ENCODE results near the gene NCOR1. TPM values are rescaled to one million over a fixed set of nuclear protein-coding genes. Genes with fewer than 3 reads are reported as not detected.

NCOR1 gene
- total and polyA plus RNA-seq, 2 of the 13 experiments (the other 11 are each of a cell fraction or from before 2014, with no cell fraction given) = 57.0 to 71.7 TPM

DNA sequence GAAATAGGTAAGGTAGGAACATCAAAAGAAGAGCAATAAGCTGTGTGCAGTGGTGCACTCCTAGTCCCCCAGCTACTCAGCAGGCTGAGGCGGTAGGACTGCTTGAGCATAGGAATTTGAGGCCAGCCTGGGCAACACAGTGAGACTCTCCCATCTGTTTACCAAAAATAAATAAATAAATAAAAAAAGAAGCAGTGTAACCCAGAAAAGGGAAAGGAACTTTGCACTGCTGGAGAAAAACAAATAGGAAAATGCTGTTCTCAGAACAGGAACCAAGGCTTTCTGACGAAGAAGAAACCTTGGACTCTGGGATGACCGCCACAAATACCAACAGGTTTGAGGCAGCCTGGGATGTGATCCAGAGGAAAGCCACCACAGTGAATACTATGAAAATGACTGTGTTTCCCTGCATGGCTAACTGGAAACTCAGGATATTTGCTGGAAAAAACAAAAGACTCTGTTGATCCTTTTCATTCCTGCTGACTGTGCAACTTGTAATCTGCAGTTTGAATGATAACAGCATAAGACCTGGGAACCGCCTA lies 174.6 kb downstream of the NCOR1 start (continued):
- TF ChIP-seq, protein P1, sequence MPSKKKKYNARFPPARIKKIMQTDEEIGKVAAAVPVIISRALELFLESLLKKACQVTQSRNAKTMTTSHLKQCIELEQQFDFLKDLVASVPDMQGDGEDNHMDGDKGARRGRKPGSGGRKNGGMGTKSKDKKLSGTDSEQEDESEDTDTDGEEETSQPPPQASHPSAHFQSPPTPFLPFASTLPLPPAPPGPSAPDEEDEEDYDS (CRISPR knock-in tag; IDR thresholded peaks at IDR 0.05) = peak; percentile 15; the same call in 1 of the 2 replicates
- TF ChIP-seq FOXP1 (IDR thresholded peaks at IDR 0.05) = peak; percentile 92
- peak; percentile 98 for TF ChIP-seq FOXP1 (CRISPR knock-in tag; IDR thresholded peaks at IDR 0.05)
- TF ChIP-seq ZNF451 (CRISPR knock-in tag; IDR thresholded peaks at IDR 0.05) = no peak
- TF ChIP-seq AHDC1 (CRISPR knock-in tag; IDR thresholded peaks at IDR 0.05; ENCODE audit: borderline replicate concordance) = peak; percentile 60; the same call in 1 of the 2 replicates
- TF ChIP-seq ZNF335 (CRISPR knock-in tag; IDR thresholded peaks at IDR 0.05) = no peak
- peak; percentile 35 to 68; a peak in 2 of 4 replicates for TF ChIP-seq EP300 (IDR thresholded peaks at IDR 0.05; ENCODE audit: low read depth in 2 of 2, low read length in 2 of 2)
- no peak for TF ChIP-seq EP300 (CRISPR knock-in tag; IDR thresholded peaks at IDR 0.05; ENCODE audit: borderline replicate concordance)
- TF ChIP-seq, protein P2, sequence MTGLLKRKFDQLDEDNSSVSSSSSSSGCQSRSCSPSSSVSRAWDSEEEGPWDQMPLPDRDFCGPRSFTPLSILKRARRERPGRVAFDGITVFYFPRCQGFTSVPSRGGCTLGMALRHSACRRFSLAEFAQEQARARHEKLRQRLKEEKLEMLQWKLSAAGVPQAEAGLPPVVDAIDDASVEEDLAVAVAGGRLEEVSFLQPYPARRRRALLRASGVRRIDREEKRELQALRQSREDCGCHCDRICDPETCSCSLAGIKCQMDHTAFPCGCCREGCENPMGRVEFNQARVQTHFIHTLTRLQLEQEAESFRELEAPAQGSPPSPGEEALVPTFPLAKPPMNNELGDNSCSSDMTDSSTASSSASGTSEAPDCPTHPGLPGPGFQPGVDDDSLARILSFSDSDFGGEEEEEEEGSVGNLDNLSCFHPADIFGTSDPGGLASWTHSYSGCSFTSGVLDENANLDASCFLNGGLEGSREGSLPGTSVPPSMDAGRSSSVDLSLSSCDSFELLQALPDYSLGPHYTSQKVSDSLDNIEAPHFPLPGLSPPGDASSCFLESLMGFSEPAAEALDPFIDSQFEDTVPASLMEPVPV (CRISPR knock-in tag; IDR thresholded peaks at IDR 0.05) = no peak
- 0 out of 2 replicates have a peak, but pooled peaks have one; percentile 19 for TF ChIP-seq ZNF556 (CRISPR knock-in tag; IDR thresholded peaks at IDR 0.05; ENCODE audit: borderline replicate concordance)
- peak; percentile 47; the same call in 1 of the 2 replicates for TF ChIP-seq ZBTB7B (CRISPR knock-in tag; IDR thresholded peaks at IDR 0.05)
- peak; percentile 80 for TF ChIP-seq HMG20A (CRISPR knock-in tag; IDR thresholded peaks at IDR 0.05; ENCODE audit: borderline replicate concordance)
- TF ChIP-seq SOX6 (IDR thresholded peaks at IDR 0.05) = no peak
- TF ChIP-seq SOX6 (CRISPR knock-in tag; IDR thresholded peaks at IDR 0.05) = peak; percentile 68
- no peak for TF ChIP-seq U2AF2 (IDR thresholded peaks at IDR 0.05; ENCODE audit: low read depth, low read length)
- peak; percentile 55; the same call in 1 of the 2 replicates for TF ChIP-seq PHF21A (CRISPR knock-in tag; IDR thresholded peaks at IDR 0.05)
- TF ChIP-seq ZNF264 (CRISPR knock-in tag; IDR thresholded peaks at IDR 0.05) = peak; percentile 83; the same call in 1 of the 2 replicates
- TF ChIP-seq SALL1 (CRISPR knock-in tag; IDR thresholded peaks at IDR 0.05) = peak; percentile 19; the same call in 1 of the 2 replicates
- TF ChIP-seq, protein P3, sequence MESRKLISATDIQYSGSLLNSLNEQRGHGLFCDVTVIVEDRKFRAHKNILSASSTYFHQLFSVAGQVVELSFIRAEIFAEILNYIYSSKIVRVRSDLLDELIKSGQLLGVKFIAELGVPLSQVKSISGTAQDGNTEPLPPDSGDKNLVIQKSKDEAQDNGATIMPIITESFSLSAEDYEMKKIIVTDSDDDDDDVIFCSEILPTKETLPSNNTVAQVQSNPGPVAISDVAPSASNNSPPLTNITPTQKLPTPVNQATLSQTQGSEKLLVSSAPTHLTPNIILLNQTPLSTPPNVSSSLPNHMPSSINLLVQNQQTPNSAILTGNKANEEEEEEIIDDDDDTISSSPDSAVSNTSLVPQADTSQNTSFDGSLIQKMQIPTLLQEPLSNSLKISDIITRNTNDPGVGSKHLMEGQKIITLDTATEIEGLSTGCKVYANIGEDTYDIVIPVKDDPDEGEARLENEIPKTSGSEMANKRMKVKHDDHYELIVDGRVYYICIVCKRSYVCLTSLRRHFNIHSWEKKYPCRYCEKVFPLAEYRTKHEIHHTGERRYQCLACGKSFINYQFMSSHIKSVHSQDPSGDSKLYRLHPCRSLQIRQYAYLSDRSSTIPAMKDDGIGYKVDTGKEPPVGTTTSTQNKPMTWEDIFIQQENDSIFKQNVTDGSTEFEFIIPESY (CRISPR knock-in tag; IDR thresholded peaks at IDR 0.05) = peak; percentile 93
